HG02610 (cell line): Measurements from ENCODE around the gene KCNMB2.

Experiments used
- ATAC-seq: cut with Tn5 transposase; IDR thresholded peaks from one replicate; pipeline ENCODE4 v1.9.1; 2021; ENCODE audit warnings: mild to moderate bottlenecking, moderate library complexity; ENCODE audit not compliant: unreplicated experiment

The KCNMB2 gene

DNA sequence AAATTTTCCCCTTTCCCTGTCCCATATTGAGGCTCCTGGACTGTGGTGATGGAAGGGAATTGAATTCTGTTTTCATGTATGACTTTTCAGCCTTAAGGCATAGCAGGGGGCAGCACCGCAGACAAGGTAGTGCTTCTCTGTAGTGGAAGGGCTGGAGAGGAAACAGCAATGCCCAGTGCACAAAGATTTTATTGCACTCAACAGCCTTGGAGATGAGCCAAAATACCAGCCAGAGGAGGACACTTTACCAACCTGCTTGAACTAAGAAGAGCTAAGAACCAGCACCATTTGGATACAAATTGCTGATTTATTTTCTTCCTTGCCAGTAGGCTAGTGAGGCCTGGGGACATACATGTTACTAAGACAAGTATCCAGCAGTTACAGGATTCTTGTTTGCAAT lies 98.7 kb downstream of the KCNMB2 start:
- ATAC-seq, result no peak

DNA sequence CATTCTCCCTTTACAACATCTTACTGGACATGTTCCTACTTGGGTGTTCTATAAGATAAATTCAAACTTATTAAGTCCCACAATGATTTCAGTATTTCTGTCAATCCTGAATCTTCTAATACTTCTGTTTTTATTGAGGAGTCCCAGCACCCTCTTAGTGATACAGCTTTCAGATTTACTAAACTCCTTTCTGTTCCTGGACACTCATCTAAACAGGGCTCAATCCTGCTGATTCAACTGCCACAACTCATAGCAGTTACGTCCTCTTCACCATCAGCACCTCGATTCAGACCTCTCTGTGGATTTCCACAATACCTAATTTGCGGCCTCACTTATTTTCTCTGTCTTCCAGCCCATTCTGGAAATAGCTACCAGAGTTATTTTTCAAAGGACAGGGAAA lies 101.6 kb downstream of the KCNMB2 start:
- ATAC-seq, result no peak

DNA sequence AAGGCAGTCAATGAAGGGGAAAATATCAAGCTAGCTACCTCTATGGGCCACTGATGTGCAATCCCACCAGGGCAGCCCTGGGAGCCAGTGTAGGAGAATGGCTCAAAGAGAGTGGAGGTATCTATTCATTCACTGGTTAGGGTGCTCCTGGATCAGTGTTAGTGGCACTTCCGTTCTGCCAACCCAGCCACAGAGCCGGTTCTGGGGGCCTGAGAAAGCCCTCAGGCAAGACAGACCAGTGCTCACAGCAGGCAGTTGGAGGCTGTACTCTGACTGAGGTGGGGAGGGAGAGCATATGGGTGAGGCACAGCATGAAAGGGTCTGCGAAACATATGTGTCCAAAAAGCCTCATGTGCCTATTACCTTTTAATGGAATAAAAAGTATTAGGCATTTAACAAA lies 109.3 kb downstream of the KCNMB2 start:
- no peak for ATAC-seq

DNA sequence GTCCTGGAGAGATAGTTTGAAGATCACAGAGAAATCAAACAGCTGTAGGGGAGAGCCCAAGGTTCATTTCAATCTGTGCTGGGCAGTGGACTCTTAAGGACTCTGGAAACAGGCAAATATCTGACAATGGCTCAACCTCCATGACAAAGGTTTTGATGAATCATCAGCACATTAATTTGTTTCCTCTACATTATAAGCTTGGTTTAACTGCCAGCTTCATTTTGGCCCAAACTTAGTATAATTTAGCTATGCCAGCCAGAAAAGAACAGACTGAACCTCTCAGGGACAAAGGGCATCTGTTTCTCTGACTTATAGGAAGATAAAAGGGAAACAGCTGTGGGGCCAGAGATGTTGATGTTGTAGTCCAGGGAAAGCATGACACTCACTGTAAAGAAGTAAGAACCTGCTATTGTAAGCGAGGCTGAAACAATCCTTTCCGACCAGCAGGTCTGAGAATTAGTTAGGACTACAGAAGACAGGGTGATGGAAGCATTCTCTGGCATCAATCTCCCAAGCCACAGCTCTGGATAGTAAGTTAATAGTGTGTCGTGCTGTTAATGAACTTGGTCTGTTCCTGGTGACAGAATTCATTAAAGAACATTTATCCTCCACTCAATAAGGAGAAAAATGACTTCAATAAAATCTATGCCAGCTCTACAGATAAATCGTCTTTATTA lies 110.1 kb downstream of the KCNMB2 start:
- ATAC-seq, result no peak

DNA sequence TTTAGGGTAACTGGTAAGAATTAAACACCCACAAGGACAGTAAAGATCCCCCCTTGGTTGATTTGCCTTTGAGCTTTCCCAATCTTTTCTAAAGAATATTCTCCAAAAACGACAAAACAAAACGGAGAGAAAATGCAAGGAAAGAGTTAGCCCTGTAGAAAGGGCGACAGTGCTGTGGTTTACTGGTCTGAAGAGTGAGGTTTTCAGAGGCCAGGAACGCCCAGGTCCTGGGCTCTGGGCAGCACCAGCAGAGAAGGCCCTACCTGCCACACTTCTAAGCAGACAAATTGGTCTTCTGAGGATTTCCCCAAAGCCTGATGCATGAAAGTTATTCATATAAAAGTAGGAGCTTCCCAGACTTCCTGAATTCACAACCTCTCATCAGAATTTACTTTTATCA lies 119.3 kb downstream of the KCNMB2 start:
- ATAC-seq, result no peak

DNA sequence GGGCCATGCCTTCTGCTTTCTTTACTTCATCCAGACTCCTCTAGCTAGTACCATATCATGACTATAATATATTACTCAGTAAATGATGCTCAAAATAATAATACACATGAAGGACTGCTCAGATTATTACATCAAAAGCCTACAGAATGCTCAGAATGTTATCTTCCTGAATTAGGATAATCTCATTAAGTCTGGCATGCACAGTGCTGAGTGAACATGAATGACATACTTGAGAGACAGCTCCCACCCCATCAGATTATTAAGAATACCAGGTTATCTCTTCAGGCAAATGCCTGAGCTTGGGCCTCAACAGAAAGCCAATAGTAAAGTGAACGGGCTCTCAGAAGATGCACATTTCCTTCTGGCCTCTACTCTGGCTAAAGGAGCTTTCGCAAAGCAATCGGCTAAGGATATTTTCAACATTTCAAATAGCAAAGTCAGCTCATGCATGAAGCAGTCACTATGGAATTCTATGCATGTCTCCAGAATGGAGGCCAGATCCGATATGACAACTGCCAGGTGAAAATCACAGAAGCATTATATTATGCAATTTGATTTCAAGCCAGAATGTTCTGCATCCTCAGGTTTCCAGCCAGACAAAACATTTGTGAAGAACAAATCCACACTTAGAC lies 122.6 kb downstream of the KCNMB2 start:
- ATAC-seq, result no peak

DNA sequence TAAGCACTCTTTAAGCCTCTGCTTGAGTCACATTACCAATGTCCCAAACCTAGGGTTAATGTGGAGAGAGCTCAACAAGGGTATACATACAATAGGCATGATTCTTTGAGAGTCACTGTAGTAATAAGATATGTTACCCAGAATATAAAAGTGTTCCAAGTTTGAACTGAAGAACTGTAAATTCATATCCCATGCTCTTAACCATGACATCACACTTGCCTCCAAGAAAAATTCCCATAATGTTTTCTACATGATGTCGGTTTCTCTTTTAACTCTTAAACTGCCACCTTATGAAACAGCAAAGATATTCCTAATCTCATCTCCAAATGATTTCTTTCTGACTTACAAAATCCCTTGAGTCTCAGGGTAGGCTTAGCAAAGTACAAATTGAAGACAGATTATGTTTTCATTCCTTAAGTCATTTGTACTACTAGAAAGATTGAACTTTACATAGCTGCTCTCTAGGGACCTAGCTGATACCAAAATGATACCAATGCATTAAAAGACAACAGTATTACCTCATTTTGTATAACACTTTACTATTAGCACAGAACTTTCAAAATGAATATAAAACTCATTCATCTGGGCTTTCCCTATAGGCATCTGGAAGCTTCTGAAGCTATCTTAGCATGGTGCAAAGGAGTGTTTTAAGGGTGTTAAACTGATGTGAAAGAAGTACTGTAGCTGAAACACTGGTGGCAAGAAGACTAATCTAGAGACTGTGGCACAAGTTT lies 127.1 kb downstream of the KCNMB2 start:
- peak; percentile 89 for ATAC-seq

DNA sequence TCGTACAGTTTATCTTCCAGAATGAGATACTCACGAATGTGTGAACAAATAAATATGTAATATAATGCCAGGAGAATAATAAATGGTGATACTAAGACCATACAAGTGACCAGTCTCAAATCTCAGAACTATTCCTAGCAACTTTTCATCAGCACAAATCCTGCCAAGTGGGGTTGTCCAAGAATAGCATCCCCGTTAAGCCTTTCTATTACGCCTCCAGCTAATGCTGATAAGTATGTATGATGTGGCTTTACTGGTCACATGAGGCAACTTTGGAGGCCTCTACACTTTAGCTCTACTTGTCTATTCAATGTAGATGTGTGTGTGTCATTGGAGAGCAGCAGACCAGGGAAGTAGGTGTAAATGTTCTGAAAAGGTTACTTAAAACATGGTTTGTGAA lies 129.5 kb downstream of the KCNMB2 start:
- ATAC-seq, result no peak

DNA sequence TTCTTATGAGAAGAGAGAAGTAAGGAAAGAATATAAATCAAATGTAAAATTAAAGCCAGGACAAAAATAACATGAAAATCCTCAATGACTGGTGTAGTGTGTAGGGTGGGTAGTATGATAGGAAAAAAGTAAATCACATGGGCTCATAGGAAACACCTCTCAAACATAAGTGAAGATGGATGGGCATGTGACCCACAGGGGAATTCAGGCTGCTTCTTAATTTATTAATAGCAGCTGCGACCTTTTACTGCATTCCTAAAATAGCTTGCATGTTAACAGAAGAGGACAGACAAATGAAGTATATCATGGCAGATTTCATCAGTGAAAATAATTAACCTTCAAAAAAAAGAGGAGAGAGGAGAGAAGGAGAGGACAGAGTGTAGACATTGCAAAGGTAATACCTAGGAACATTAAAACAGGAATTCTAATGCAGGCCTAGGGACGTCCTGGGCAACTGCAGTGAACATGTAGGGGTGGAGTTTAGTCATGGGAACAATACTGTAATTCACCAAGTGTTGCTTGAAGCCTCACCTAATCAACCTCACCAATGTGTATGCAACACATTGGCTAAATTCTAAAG lies 132.9 kb downstream of the KCNMB2 start:
- no peak for ATAC-seq

DNA sequence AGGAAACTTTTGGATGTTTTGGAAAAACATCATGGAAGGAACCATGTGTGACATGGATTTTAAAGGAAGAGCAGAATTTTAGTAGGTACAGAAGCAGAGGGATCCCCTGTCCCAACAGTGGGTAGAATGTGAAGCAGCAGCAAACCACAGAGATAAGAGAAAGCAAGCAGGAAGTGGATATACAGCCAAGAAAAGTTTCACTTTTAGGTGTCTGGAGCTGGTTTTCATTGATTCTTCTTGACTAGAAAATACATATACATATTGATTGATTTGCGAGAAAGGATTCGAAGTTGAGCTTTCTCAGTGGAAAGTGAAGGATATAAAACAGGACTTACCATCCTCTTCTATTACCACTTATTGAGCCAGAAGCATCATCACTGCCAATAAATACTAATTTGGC lies 133.5 kb downstream of the KCNMB2 start:
- no peak for ATAC-seq

DNA sequence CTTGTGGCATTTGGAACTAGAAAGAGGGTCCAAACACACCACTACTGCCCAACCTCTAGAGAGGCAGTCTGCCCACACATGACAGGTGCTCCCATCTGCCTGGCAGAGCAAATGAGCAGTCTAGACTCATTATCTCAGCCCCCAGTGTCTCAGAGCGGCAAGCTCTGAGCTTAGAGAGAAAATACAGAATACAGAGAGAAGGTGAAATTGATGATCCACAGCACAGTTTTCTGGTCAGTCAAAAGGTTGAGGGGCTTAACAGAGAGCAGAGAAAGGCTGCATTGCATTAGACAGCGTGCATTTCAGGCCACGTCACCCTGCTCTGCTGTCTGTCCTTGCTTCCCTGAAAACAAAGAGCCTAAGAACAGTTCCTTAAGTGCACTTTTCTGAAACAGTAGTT lies 135.1 kb downstream of the KCNMB2 start:
- ATAC-seq, result peak; percentile 20

DNA sequence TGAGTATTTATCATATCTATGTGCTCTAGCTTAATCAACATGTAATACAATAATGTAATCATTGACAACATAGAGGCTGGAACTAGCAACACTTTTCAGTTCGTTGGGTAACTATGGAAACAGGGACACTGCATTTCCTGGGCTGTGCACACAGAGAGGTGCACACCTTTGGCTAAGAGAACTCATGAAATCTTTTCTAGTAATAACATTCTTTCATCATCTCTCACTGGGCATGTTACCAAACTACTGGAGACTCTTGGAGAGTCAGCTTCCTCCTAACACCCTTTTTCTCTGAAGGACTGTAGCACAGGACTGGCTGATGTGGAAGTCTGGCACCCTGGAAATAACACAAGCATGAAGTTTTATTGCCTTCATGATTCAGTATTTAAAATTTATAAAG lies 135.6 kb downstream of the KCNMB2 start:
- ATAC-seq, result peak; percentile 35

DNA sequence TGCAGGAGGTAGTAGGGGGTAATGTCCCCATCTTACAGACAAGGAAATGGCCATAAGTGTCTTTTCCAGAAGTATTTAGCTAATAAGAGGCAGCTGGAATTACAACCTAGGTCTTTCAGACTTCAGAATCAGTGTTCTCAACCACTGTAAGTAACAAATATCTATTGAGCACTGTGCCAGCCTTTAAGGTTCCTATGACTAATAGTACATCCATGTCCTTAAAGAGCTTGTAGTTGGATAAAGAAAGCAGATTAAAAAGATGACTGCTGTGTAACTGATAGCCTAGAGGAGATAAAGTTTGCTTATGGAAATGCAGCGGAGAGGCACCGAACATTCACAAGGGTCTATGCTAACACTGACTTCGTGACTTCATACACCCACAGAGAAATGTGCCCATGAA lies 136.0 kb downstream of the KCNMB2 start:
- no peak for ATAC-seq

DNA sequence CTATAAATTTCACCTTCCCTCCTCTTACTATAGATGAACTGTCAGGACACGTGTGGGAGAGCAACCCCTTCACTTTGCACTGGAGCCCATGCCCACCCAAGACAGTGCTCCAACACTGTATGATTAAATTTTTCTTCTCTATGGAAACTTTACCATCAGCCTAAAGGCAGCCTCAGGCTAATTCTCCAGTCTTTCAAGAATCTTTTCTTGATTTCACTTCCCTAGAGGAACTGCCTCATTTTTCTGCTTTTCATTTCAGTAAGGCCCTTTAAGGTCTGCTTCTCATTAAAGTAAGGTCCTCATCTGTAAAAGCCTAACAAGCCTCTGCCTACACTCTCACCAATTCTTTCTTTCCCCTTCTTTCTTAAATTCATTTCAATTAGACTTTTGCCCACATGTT lies 137.3 kb downstream of the KCNMB2 start:
- ATAC-seq, result no peak

DNA sequence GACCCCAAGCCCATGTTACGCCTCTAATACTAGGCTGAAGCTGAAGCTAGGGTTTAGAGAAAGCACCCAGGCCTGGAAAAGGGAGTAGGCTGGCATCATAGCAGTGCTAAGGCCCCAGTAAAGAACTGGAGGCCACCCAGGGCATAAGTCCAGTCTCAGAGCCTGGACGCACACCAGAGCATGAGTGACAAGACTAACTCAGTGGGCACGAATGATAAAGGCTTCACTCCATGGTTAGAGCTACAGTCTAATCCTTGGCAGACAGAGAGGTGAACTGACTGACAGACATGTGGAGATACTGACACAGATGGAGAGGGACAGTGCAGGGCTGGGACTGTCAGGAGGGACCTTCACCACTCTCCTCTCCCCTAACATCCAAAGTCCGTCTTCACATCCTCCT lies 139.8 kb downstream of the KCNMB2 start:
- ATAC-seq, result no peak

DNA sequence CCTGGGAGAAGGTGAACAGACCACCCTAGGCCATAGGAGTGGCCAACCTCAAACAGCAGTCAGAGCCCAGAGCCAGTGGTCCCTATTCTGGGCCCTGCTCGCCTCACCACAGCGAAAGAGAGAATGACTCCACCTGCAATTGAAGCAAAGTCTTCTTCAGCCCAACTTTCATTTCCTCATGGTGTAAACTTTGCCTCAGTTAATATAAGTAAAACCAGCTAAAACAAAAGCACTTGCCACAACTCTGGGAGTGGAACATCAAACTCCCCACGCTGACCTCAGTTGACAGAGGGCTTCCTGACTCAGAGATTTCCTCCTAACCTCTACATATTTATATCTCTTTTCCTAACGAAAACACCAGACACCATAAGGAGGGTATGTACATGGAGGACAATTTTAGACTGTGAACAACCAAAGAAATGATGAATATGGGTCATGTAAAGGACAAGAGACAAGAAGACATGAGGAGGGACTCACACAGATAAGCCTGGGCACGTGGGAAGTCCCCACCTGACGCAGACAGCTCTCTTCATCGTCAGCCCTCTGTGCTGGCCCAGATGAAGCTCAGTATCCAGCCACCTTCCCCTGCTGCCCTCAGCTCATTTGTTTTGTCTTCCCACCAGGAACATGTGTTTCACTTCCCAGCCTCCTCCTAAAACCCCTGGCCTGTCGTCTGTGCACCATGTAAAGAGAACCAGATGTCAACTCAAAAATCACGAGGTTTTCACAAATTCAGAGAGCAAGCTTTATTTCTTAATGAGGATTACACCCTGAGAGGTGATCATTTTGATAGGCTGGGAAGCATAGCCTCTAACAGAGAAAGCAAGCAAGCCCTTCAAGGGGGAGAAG lies 140.9 kb downstream of the KCNMB2 start:
- peak; percentile 63 for ATAC-seq

DNA sequence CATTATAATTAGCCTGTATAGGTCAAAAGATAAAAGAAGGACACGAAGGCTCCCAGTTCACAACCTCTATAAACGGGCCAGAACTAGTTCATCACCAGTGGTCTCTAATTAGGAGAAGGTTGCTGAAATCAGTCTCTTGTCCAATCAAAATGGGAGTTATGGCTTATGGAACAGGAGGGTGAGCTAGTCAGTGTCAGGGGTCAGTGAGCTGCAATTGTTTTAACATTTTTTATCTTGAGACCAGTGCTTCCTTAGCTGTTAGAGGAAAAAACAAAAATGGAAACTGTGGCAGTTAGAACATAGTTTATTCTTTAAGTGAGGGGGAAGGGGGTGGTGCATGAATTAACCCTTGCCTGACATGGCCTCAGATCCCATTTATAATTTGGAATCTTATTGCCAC lies 141.7 kb downstream of the KCNMB2 start:
- no peak for ATAC-seq

DNA sequence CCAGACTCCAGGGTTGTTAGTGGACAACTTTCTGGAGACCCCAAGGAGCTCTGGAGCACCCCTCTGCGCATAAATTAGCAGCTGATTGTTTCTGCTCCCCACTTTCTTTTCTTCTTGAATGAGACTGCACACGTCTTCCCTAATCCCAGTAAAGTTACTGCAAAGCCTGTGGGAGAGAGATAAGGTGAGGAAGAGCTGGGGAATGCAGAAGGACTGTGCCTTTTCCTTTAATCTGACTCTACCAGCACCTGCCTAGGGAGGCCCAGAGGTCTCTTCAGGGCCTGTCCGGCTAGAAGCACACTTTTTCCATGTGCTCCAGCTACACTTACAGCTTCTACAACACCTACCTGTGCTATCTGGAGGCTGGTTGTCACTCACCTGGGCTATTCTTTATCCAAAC lies 143.8 kb downstream of the KCNMB2 start:
- no peak for ATAC-seq

DNA sequence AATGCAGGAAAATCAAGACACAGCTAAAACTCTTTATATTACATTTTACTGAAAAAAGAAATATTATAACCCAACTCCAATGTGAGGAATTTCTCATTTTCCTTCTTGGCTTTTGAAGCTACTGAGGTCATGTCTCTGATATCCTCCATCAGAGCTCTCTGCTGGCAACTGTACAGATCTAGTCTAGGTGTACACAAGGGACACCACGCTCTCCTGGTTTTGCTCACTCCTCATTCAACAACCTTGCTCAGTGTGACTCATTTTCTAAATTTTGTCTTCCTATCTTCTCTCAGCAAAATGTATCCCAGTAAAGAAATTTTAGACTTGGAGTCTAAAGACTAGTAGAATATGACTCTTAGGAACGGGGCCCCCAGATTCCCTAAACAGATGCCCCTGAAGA lies 144.3 kb downstream of the KCNMB2 start:
- no peak for ATAC-seq

DNA sequence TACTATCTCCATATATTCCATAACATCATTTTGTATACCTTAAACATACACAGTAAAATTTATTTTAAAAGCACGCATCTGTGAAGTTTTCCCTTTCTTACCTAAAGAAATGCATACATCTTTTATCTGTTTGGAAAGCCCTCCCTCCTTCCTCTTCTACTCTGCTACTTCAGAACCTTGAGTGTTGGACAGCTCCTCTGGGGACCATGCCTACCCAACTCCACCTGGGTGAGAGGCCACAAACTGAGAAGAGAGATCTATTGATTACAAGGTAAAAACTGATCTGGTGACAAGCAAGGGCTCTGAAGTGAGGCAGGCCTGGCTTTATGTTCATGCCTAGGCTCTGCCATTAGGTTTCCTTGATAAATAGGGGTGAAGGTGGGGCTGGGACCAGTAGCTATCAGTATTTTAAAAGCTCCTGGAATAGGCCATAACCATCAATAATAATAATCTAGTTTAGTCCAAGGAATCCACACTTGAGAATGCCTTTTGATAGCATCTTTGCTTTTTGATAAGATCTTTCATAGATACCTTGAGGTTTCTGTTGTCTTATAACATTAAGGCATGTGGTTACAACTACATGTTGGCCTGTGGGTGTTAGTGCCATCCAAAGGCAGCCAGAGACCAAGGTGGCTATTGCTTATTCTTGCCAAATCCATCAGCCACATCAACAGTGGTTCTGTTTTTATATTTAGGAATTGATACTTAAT lies 148.8 kb downstream of the KCNMB2 start:
- no peak for ATAC-seq

DNA sequence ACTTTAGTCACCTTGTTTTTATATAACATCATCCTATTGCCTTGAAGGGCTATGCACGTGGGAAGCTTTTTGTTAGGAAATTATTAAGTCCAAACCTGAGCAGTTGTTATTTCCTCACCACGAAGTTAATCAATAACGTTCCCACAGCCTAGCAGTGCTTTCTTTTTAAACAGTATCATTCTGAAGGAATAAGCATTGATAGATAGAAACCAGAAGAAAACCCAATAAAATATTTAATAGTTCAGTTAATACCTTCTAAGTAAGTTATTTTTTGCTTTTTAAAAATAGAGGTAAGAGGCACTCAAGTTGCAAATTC lies 149.3 kb downstream of the KCNMB2 start:
- no peak for ATAC-seq
